ENCODE data around the gene ZEB1. TPM values are rescaled to one million over a fixed set of nuclear protein-coding genes. Genes with fewer than 3 reads are reported as not detected.

ZEB1 gene
- total and polyA plus RNA-seq, 2 of the 8 experiments (the other 6 are each of a cell fraction or from before 2014, with no cell fraction given) = 0.08 to 0.15 TPM

DNA sequence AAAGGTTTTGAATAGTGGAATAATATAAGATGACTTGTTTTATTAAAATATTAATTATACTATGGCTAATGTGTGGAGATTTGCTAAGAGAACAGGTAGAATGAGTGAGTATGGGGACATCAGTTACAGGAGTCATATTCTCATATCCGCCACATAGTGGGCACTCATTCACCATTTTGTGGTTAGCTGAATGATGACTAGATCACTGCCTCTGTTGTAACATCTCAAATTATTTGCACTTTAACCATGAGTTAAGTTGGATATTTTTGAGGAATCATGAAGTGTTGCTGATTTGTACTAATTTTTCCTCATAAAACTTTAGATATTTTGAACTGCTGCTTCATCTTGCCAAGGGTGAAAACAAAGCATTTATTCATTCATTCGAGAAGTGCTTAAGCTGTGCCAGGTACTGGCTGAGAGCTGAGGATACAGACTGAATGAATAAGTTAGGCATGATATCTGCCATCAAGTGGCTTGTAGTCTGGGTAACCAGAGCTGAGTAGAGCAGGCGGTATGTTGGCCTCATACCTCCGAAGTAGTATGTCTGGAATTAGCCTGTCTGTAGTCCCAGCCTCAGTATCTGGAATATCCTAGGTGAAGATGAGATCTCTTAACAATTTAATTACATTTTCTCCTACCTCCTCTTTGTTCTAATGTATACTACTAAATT lies 100.5 kb downstream of the ZEB1 start:
- no peak overlapping the region for H3K4me3 ChIP-seq (ENCODE audit: extremely low read depth in 1 of 4, insufficient read depth in 2 of 4, low read depth in 3 of 4, low read length in 4 of 4)
- H3K23me2 ChIP-seq (ENCODE audit: low read depth, low read length) = no peaks in the 10 kb centered on the region
- no peak overlapping the region for H3K27ac ChIP-seq (ENCODE audit: low read depth, low read length)
- no peak overlapping the region for H3K18ac ChIP-seq (ENCODE audit: extremely low read depth, low read length)
- no peak for DNase-seq (ENCODE audit: low read depth in 1 of 2, low spot score in 2 of 2)
- no peak overlapping the region for H4K5ac ChIP-seq (ENCODE audit: insufficient read length, low read depth, low read length)
- H3K4me1 ChIP-seq (replicated peaks in 1 of 4; ENCODE audit: control insufficient read depth in 3 of 4, insufficient read depth in 4 of 4, low read length in 3 of 4) = no peaks in the 10 kb centered on the region
- H2BK20ac ChIP-seq (ENCODE audit: low read length) = no peak overlapping the region
- no peak overlapping the region for H2BK15ac ChIP-seq (ENCODE audit: low read length)
- H2AFZ ChIP-seq (ENCODE audit: low read length) = no peak overlapping the region
- no peak overlapping the region for H3K56ac ChIP-seq (replicated peaks; ENCODE audit: insufficient read length, low read depth, low read length)
- H2BK12ac ChIP-seq (ENCODE audit: low read depth, low read length) = no peak overlapping the region
- POLR2A ChIA-PET (ENCODE audit: partially characterized antibody) = no interaction called here
- H2BK120ac ChIP-seq (replicated peaks; ENCODE audit: low read depth, low read length) = no peak overlapping the region
- H3K27me3 ChIP-seq (replicated peaks in 1 of 4; ENCODE audit: control insufficient read depth in 3 of 4, extremely low read depth in 1 of 4, insufficient read depth in 3 of 4, low read length in 3 of 4) = no peaks in the 10 kb centered on the region
- H3K79me1 ChIP-seq (ENCODE audit: low read depth, low read length) = no peaks in the 10 kb centered on the region
- no peaks in the 10 kb centered on the region for H3K9me3 ChIP-seq (ENCODE audit: insufficient read depth in 2 of 2, low read depth in 1 of 2, low read length in 1 of 2)
- no peaks in the 10 kb centered on the region for H3K79me2 ChIP-seq (ENCODE audit: control insufficient read depth in 1 of 2, insufficient read depth in 2 of 2, low read length in 2 of 2)
- no peak overlapping the region for H4K91ac ChIP-seq (replicated peaks; ENCODE audit: insufficient read length, low read length)
- no peak for TF ChIP-seq FOSL1 (IDR thresholded peaks at IDR 0.05; ENCODE audit: insufficient read depth, low read depth, low read length)
- no peak for TF ChIP-seq HDAC6 (IDR thresholded peaks at IDR 0.05; ENCODE audit: low read depth, low read length)
- TF ChIP-seq, protein P1, sequence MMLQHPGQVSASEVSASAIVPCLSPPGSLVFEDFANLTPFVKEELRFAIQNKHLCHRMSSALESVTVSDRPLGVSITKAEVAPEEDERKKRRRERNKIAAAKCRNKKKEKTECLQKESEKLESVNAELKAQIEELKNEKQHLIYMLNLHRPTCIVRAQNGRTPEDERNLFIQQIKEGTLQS (IDR thresholded peaks at IDR 0.05; ENCODE audit: insufficient read depth, low read depth, low read length) = no peak
- no peak for TF ChIP-seq RNF2 (IDR thresholded peaks at IDR 0.05; ENCODE audit: borderline replicate concordance, low read depth, low read length, missing control alignments, poor library complexity, severe bottlenecking)
- H4K8ac ChIP-seq (ENCODE audit: extremely low read depth, insufficient read depth, low read length) = no peak overlapping the region
- no peak overlapping the region for H3K4me2 ChIP-seq (ENCODE audit: insufficient read depth in 1 of 2, low read depth in 2 of 2, low read length in 2 of 2)
- H2AK5ac ChIP-seq (ENCODE audit: low read depth, low read length) = no peak overlapping the region
- no peaks in the 10 kb centered on the region for H4K20me1 ChIP-seq (replicated peaks in 1 of 2; ENCODE audit: control insufficient read depth in 1 of 2, insufficient read depth in 2 of 2, low read length in 2 of 2)
- no peak overlapping the region for H2BK5ac ChIP-seq (ENCODE audit: low read depth, low read length)
- FAIRE-seq = no peak
- H3K9ac ChIP-seq (replicated peaks in 1 of 4; ENCODE audit: extremely low read depth in 1 of 4, low read depth in 3 of 4, low read length in 3 of 4) = no peak overlapping the region
- H3K36me3 ChIP-seq (ENCODE audit: control insufficient read depth in 2 of 4, insufficient read depth in 4 of 4, low read length in 3 of 4) = no peaks in the 10 kb centered on the region
- 95% methylated on average over 4 of the region's 4 CpGs; no CpG with 5 or more reads in 1 of the 2 experiments for WGBS, 2 experiments (ENCODE audit: extremely low coverage in 1 of 2, insufficient coverage in 1 of 2, insufficient read length in 1 of 2, insufficient replicate concordance in 2 of 2, low coverage in 1 of 2, low lambda C conversion rate in 2 of 2, missing lambda C conversion rate in 1 of 2)
- H3K14ac ChIP-seq (ENCODE audit: insufficient read length) = no peak overlapping the region
- H3K4ac ChIP-seq (replicated peaks; ENCODE audit: insufficient read length, low read depth, low read length) = no peak overlapping the region
- no peak overlapping the region for H3K23ac ChIP-seq (ENCODE audit: insufficient read length)
- CTCF ChIA-PET (ENCODE audit: partially characterized antibody) = interaction anchor here (0.7 to 1.1 kb wide), 2 partner anchors 109 to 668 kb away, joined by 3 read pairs; no protein-coding TSS in a partner anchor
